H9 (cell line): Measurements from ENCODE around the gene GFI1. TPM values are rescaled to one million over a fixed set of nuclear protein-coding genes. Genes with fewer than 3 reads are reported as not detected.

Experiments
- DNase-seq: peaks from one replicate; pipeline ENCODE4 v3.0.0-alpha.2; 2017
- H2AFZ ChIP-seq: one replicate; pipeline ENCODE4 v1.6.1; 2013; ENCODE audit warnings: mild to moderate bottlenecking, low read length, control low read depth, moderate library complexity
- H2AK5ac ChIP-seq: 2 replicates; pipeline ENCODE4 v1.6.1; 2013; ENCODE audit warnings: low read length, control low read depth, mixed read lengths; ENCODE audit not compliant: insufficient read length
- H2BK120ac ChIP-seq: one replicate; pipeline ENCODE4 v1.6.1; 2013; ENCODE audit warnings: low read depth, mild to moderate bottlenecking, low read length, control low read depth, inconsistent platforms; ENCODE audit not compliant: poor library complexity, severe bottlenecking
- H2BK12ac ChIP-seq: 2 replicates; pipeline ENCODE4 v1.6.1; 2013; ENCODE audit warnings: low read length, control low read depth, mixed read lengths, low read depth; ENCODE audit not compliant: insufficient read length
- H2BK15ac ChIP-seq: 2 replicates; pipeline ENCODE4 v1.6.1; 2013; ENCODE audit warnings: low read depth, low read length, control low read depth
- H2BK20ac ChIP-seq: one replicate; pipeline ENCODE4 v1.6.1; 2013; ENCODE audit warnings: low read depth, mild to moderate bottlenecking, low read length, control low read depth, inconsistent platforms; ENCODE audit not compliant: poor library complexity, severe bottlenecking
- H2BK5ac ChIP-seq: 2 replicates; pipeline ENCODE4 v1.6.1; 2013; ENCODE audit warnings: low read length, control low read depth, mixed read lengths; ENCODE audit not compliant: insufficient read length
- H3K14ac ChIP-seq: 2 replicates; pipeline ENCODE4 v1.6.1; 2013; ENCODE audit warnings: low read length, control low read depth; ENCODE audit not compliant: insufficient read depth
- H3K18ac ChIP-seq: 2 replicates; pipeline ENCODE4 v1.6.1; 2013; ENCODE audit warnings: low read depth, mild to moderate bottlenecking, mixed read lengths, low read length, control low read depth; ENCODE audit not compliant: insufficient read length
- H3K23ac ChIP-seq: 2 replicates; pipeline ENCODE4 v1.6.1; 2013; ENCODE audit warnings: low read length, control low read depth, mixed read lengths, low read depth; ENCODE audit not compliant: insufficient read length
- H3K23me2 ChIP-seq: 2 replicates; pipeline ENCODE4 v1.6.1; 2013; ENCODE audit warnings: low read depth, mild to moderate bottlenecking, mixed read lengths, low read length, control low read depth; ENCODE audit not compliant: insufficient read length, poor library complexity, severe bottlenecking
- H3K27ac ChIP-seq: 2 replicates; pipeline ENCODE4 v1.5.1; 2013; ENCODE audit warnings: low read length, control low read depth, mixed read lengths, low read depth; ENCODE audit not compliant: insufficient read length
- H3K27me3 ChIP-seq: 2 replicates; pipeline ENCODE4 v1.6.1; 2013; ENCODE audit warnings: low read length, control low read depth, inconsistent platforms; ENCODE audit not compliant: insufficient read depth
- H3K4ac ChIP-seq: 2 replicates; pipeline ENCODE4 v1.6.1; 2013; ENCODE audit warnings: low read depth, mild to moderate bottlenecking, control low read depth, inconsistent platforms, low read length, moderate library complexity
- H3K4me1 ChIP-seq: 2 replicates; pipeline ENCODE4 v1.6.1; 2013; ENCODE audit warnings: low read length, control low read depth, inconsistent platforms; ENCODE audit not compliant: insufficient read depth
- H3K4me2 ChIP-seq: 2 replicates; pipeline ENCODE4 v1.6.1; 2013; ENCODE audit warnings: low read length, control low read depth, mixed read lengths; ENCODE audit not compliant: insufficient read length, insufficient read depth
- H3K56ac ChIP-seq: 2 replicates; pipeline ENCODE4 v1.6.1; 2013; ENCODE audit warnings: low read depth, mild to moderate bottlenecking, mixed read lengths, low read length, control low read depth; ENCODE audit not compliant: insufficient read length
- H3K79me1 ChIP-seq: 2 replicates; pipeline ENCODE4 v1.6.1; 2013; ENCODE audit warnings: low read depth, mild to moderate bottlenecking, moderate library complexity, low read length, control low read depth, inconsistent platforms; ENCODE audit not compliant: insufficient read depth, poor library complexity, severe bottlenecking
- H3K79me2 ChIP-seq: 2 replicates; pipeline ENCODE4 v1.6.1; 2013; ENCODE audit warnings: low read length, control low read depth, inconsistent platforms; ENCODE audit not compliant: insufficient read depth
- H3K9ac ChIP-seq: 2 replicates; pipeline ENCODE4 v1.6.1; 2013; ENCODE audit warnings: low read length, control low read depth, mixed read lengths; ENCODE audit not compliant: insufficient read length; ENCODE audit errors: extremely low read depth
- H3K9me3 ChIP-seq: one replicate; pipeline ENCODE4 v1.6.1; 2013; ENCODE audit warnings: low read depth, low read length, inconsistent platforms; ENCODE audit not compliant: control insufficient read depth
- H3T11ph ChIP-seq: one replicate; pipeline ENCODE4 v1.6.1; 2013; ENCODE audit warnings: mild to moderate bottlenecking, low read length, control low read depth, inconsistent platforms
- H4K20me1 ChIP-seq: one replicate; pipeline ENCODE4 v1.6.1; 2013; ENCODE audit not compliant: control insufficient read depth, insufficient read length, insufficient read depth
- H4K5ac ChIP-seq: 2 replicates; pipeline ENCODE4 v1.6.1; 2013; ENCODE audit warnings: low read depth, mild to moderate bottlenecking, mixed read lengths, low read length, control low read depth; ENCODE audit not compliant: insufficient read length
- H4K8ac ChIP-seq: replicated peaks from 2 replicates; pipeline ENCODE4 v1.6.1; 2013; ENCODE audit warnings: low read length, control low read depth, mixed read lengths, low read depth; ENCODE audit not compliant: insufficient read length
- H4K91ac ChIP-seq: 2 replicates; pipeline ENCODE4 v1.6.1; 2013; ENCODE audit warnings: low read depth, mild to moderate bottlenecking, moderate library complexity, mixed read lengths, low read length, control low read depth; ENCODE audit not compliant: insufficient read length
- H3K27ac Mint-ChIP-seq, 3 experiments: 2 replicates in 2 of 3; 3 replicates in 1 of 3; pipeline ENCODE4 v1.8.0; 2020 to 2021; ENCODE audit warnings: mixed read lengths in 3 of 3, mild to moderate bottlenecking in 1 of 3, moderate library complexity in 1 of 3
- H3K27me3 Mint-ChIP-seq: 2 replicates; pipeline ENCODE4 v1.8.0; 2021; ENCODE audit warnings: low read depth, mild to moderate bottlenecking, moderate library complexity, mixed read lengths
- H3K36me3 Mint-ChIP-seq, 3 experiments: 2 replicates in 2 of 3; 3 replicates in 1 of 3; pipeline ENCODE4 v1.8.0; 2020 to 2021; ENCODE audit warnings: low read depth in 3 of 3, mixed read lengths in 3 of 3; ENCODE audit not compliant: insufficient read depth in 1 of 3
- H3K4me1 Mint-ChIP-seq, 2 experiments: 2 replicates each; pipeline ENCODE4 v1.8.0; 2020; ENCODE audit warnings: mixed read lengths in 2 of 2
- H3K4me3 Mint-ChIP-seq, 2 experiments: 2 replicates in 1 of 2; 3 replicates in 1 of 2; pipeline ENCODE4 v1.8.0; 2020 to 2021; ENCODE audit warnings: mild to moderate bottlenecking in 2 of 2, mixed read lengths in 2 of 2, moderate library complexity in 1 of 2
- H3K9me3 Mint-ChIP-seq, 2 experiments: 2 replicates in 1 of 2; 3 replicates in 1 of 2; pipeline ENCODE4 v1.8.0; 2020; ENCODE audit warnings: mild to moderate bottlenecking in 2 of 2, mixed read lengths in 2 of 2, moderate library complexity in 1 of 2
- WGBS: extraction: QIAGEN DNeasy Blood & Tissue Kit; methylation state at CpG from one replicate; pipeline ENCODE4 v1.1.7; 2013; ENCODE audit warnings: missing lambda C conversion rate, low lambda C conversion rate, mixed read lengths; ENCODE audit not compliant: insufficient read length; ENCODE audit errors: extremely low coverage; 5-methylcytosine and 5-hydroxymethylcytosine counted together
- total RNA-seq: library from RNA; stranded (reverse); gene quantifications from 2 replicates; pipeline ENCODE4 v1.2.1, GENCODE V29; 2021
- TF ChIP-seq, protein P1 (sequence below): fragments of 200-600 bp; sonication (generic); conservative IDR thresholded peaks from 3 replicates; pipeline ENCODE4 v1.8.0; 2021; ENCODE audit warnings: antibody characterized with exemption, mild to moderate bottlenecking

Gene GFI1
- total RNA-seq, 1 experiment from 2014 or later, result 0.11 TPM

GRCh38 chr1:92430030-92430429 lies 56.7 kb downstream of the GFI1 start:
- Histone ChIP-seq H3K79me2 (no peaks in the 10 kb centered on the region), H2BK20ac (no peak overlapping the region), H2AFZ (no peak overlapping the region), H2BK120ac (no peak overlapping the region), H2BK5ac (no peak overlapping the region), H3K9ac (no peak overlapping the region), H3K4ac (no peak overlapping the region), H2BK15ac (no peak overlapping the region), H2BK12ac (no peak overlapping the region), H3K79me1 (no peaks in the 10 kb centered on the region), H3K27me3 (no peaks in the 10 kb centered on the region), H3K23me2 (no peaks in the 10 kb centered on the region), H4K91ac (no peak overlapping the region), H3K27ac (no peak overlapping the region), H3T11ph (no peak overlapping the region), H4K5ac (no peak overlapping the region), H3K23ac (no peak overlapping the region), H3K18ac (no peak overlapping the region), H4K8ac (no peak overlapping the region), H3K4me1 (no peaks in the 10 kb centered on the region), H4K20me1 (no peaks in the 10 kb centered on the region), H3K56ac (no peak overlapping the region), H2AK5ac (no peak overlapping the region), H3K4me2 (no peak overlapping the region), H3K14ac (no peak overlapping the region), H3K9me3 (no peaks in the 10 kb centered on the region)
- H3K27ac Mint-ChIP-seq, result no peak overlapping the region
- TF ChIP-seq, protein P1, sequence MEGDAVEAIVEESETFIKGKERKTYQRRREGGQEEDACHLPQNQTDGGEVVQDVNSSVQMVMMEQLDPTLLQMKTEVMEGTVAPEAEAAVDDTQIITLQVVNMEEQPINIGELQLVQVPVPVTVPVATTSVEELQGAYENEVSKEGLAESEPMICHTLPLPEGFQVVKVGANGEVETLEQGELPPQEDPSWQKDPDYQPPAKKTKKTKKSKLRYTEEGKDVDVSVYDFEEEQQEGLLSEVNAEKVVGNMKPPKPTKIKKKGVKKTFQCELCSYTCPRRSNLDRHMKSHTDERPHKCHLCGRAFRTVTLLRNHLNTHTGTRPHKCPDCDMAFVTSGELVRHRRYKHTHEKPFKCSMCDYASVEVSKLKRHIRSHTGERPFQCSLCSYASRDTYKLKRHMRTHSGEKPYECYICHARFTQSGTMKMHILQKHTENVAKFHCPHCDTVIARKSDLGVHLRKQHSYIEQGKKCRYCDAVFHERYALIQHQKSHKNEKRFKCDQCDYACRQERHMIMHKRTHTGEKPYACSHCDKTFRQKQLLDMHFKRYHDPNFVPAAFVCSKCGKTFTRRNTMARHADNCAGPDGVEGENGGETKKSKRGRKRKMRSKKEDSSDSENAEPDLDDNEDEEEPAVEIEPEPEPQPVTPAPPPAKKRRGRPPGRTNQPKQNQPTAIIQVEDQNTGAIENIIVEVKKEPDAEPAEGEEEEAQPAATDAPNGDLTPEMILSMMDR, result no peak
- H3K27me3 Mint-ChIP-seq, result peaks cover 3% of the 10 kb centered on the region; the same call in 1 of the 2 replicates
- H3K9me3 Mint-ChIP-seq, result peaks cover 2 to 8% of the 10 kb centered on the region in 2 experiments; a peak in 4 of 5 replicates
- no CpG with 5 or more reads among the region's 1 CpG for WGBS
- no peak for DNase-seq
- H3K36me3 Mint-ChIP-seq, result no peaks in the 10 kb centered on the region; a peak in 1 of 7 replicates
- no peak overlapping the region for H3K4me3 Mint-ChIP-seq
- H3K4me1 Mint-ChIP-seq, result peaks cover 10 to 11% of the 10 kb centered on the region in 2 experiments
